Activated CD8-positive, alpha-beta memory T cell treated with anti-CD3 and anti-CD28 coated beads for 36 hours (primary cell): ENCODE results near the gene NUP43. TPM values are rescaled to one million over a fixed set of nuclear protein-coding genes. Genes with fewer than 3 reads are reported as not detected.
"Not testable (repeated sequence)": the region's sequence is repeated elsewhere in the genome, so short reads cannot be mapped to it uniquely, and the experiment has no call there.

Experiments used
- CTCF ChIA-PET: fragments of 350-600 bp; sonication (Branson Sonifier 250); formaldehyde crosslinking; loops from one replicate; lab custom pipeline; 2021; ENCODE audit warnings: antibody characterized with exemption; lab: Charles Lee
- POLR2A ChIA-PET: fragments of 350-600 bp; sonication (Branson Sonifier 250); formaldehyde crosslinking; loops from one replicate; lab custom pipeline; 2021; ENCODE audit warnings: antibody characterized with exemption; lab: Charles Lee
- total RNA-seq, 2 experiments: library from RNA; stranded (reverse); gene quantifications; one replicate each; pipeline ENCODE4 v1.2.3, GENCODE V29; 2021

NUP43 gene
- total RNA-seq, 2 experiments from 2014 or later, result 87.4 to 89.3 TPM

GRCh38 chr6:149716181-149716963 is 30.0 kb downstream of the NUP43 start:
- POLR2A ChIA-PET, result interaction anchor here (2.4 kb wide), 1 partner anchor 34 kb away, joined by 7 read pairs; the partner anchor contains the start of gene PCMT1
- CTCF ChIA-PET, result no interaction called here

- ChIA-PET CTCF (no interaction called here), POLR2A (no interaction called here)
These were observed 31.9 kb downstream of the NUP43 start for GRCh38 chr6:149714442-149714841.

GRCh38 chr6:149711711-149712110 is 34.6 kb downstream of the NUP43 start:
- CTCF ChIA-PET, result no interaction called here
- POLR2A ChIA-PET, result no interaction called here

GRCh38 chr6:149701714-149702113 is 44.6 kb downstream of the NUP43 start:
- CTCF ChIA-PET, result interaction anchor here (1.4 kb wide), 1 partner anchor 68 kb away, joined by 3 read pairs; no protein-coding TSS in a partner anchor
- POLR2A ChIA-PET, result no interaction called here

GRCh38 chr6:149699150-149699549 is 47.2 kb downstream of the NUP43 start:
- POLR2A ChIA-PET, result no interaction called here
- CTCF ChIA-PET, result no interaction called here

GRCh38 chr6:149698175-149698574 is 48.2 kb downstream of the NUP43 start:
- CTCF ChIA-PET, result no interaction called here
- POLR2A ChIA-PET, result no interaction called here

- ChIA-PET POLR2A (no interaction called here), CTCF (no interaction called here)
These were observed 49.4 kb downstream of the NUP43 start for GRCh38 chr6:149696901-149697300.

GRCh38 chr6:149694921-149695320 is 51.4 kb downstream of the NUP43 start:
- ChIA-PET CTCF (no interaction called here), POLR2A (no interaction called here)

GRCh38 chr6:149691201-149691600 is 55.1 kb downstream of the NUP43 start:
- POLR2A ChIA-PET, result no interaction called here
- CTCF ChIA-PET, result no interaction called here

- ChIA-PET CTCF (interaction anchor here (1.1 to 1.3 kb wide), 2 partner anchors 18 to 23 kb away, joined by 5 read pairs; no protein-coding TSS in a partner anchor), POLR2A (interaction anchor here (1.1 to 1.7 kb wide), 2 partner anchors 32 to 120 kb away, joined by 3 to 8 read pairs; partner anchors contain the start of genes GINM1 and LATS1)
These were observed 60.1 kb downstream of the NUP43 start for GRCh38 chr6:149686230-149686629.

GRCh38 chr6:149683256-149683859 is 63.0 kb downstream of the NUP43 start:
- POLR2A ChIA-PET, result no interaction called here
- CTCF ChIA-PET, result no interaction called here

GRCh38 chr6:149681845-149682244 is 64.5 kb downstream of the NUP43 start:
- CTCF ChIA-PET, result interaction anchor here (0.9 kb wide), 1 partner anchor 14 kb away, joined by 3 read pairs; no protein-coding TSS in a partner anchor
- POLR2A ChIA-PET, result not testable (repeated sequence)

GRCh38 chr6:149681209-149681608 is 65.1 kb downstream of the NUP43 start:
- ChIA-PET CTCF (interaction anchor here (0.9 kb wide), 1 partner anchor 15 kb away, joined by 3 read pairs; no protein-coding TSS in a partner anchor), POLR2A (no interaction called here)

- POLR2A ChIA-PET, result no interaction called here
- CTCF ChIA-PET, result interaction anchor here (1.0 kb wide), 1 partner anchor 25 kb away, joined by 3 read pairs; no protein-coding TSS in a partner anchor
These were observed 65.8 kb downstream of the NUP43 start for GRCh38 chr6:149680503-149680902.

Other genes with a start within 250 kb of the NUP43 start
- 10 to 100 TPM; 30.6 to 30.8 TPM for gene PPIL4, start 200.5 kb downstream of the NUP43 start, total RNA-seq
- gene GINM1, start 180.2 kb downstream of the NUP43 start, total RNA-seq, result 10 to 100 TPM; 17.5 to 19.8 TPM
- gene KATNA1, start 97.8 kb downstream of the NUP43 start, total RNA-seq, result 10 to 100 TPM; 20.6 to 20.7 TPM
- gene LATS1, start 28.4 kb downstream of the NUP43 start, total RNA-seq, result 10 to 100 TPM; 23.9 to 26.1 TPM
- 10 to 100 TPM; 96.2 to 96.7 TPM for gene PCMT1, start 3.2 kb upstream of the NUP43 start, total RNA-seq
- 1 to 10 TPM; 4.1 to 4.8 TPM for gene LRP11, start 117.8 kb upstream of the NUP43 start, total RNA-seq
- gene RAET1E, start 151.6 kb upstream of the NUP43 start, total RNA-seq, result not detected
- not detected for gene RAET1G, start 176.6 kb upstream of the NUP43 start, total RNA-seq
- under 1 TPM; 0.65 TPM for gene ULBP2, start 195.5 kb upstream of the NUP43 start, total RNA-seq
- gene ULBP1, start 217.4 kb upstream of the NUP43 start, total RNA-seq, result 1 to 10 TPM; 1.1 to 1.3 TPM